NCI-H524 treated with DMSO at 0.1 percent for 48 hours (cell line): ENCODE data around the gene PML.

Experiments used
- DNase-seq: peaks from one replicate; lab custom pipeline; 2025; lab: John Stamatoyannopoulos, UW

PML gene, protein sequence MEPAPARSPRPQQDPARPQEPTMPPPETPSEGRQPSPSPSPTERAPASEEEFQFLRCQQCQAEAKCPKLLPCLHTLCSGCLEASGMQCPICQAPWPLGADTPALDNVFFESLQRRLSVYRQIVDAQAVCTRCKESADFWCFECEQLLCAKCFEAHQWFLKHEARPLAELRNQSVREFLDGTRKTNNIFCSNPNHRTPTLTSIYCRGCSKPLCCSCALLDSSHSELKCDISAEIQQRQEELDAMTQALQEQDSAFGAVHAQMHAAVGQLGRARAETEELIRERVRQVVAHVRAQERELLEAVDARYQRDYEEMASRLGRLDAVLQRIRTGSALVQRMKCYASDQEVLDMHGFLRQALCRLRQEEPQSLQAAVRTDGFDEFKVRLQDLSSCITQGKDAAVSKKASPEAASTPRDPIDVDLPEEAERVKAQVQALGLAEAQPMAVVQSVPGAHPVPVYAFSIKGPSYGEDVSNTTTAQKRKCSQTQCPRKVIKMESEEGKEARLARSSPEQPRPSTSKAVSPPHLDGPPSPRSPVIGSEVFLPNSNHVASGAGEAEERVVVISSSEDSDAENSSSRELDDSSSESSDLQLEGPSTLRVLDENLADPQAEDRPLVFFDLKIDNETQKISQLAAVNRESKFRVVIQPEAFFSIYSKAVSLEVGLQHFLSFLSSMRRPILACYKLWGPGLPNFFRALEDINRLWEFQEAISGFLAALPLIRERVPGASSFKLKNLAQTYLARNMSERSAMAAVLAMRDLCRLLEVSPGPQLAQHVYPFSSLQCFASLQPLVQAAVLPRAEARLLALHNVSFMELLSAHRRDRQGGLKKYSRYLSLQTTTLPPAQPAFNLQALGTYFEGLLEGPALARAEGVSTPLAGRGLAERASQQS

DNA sequence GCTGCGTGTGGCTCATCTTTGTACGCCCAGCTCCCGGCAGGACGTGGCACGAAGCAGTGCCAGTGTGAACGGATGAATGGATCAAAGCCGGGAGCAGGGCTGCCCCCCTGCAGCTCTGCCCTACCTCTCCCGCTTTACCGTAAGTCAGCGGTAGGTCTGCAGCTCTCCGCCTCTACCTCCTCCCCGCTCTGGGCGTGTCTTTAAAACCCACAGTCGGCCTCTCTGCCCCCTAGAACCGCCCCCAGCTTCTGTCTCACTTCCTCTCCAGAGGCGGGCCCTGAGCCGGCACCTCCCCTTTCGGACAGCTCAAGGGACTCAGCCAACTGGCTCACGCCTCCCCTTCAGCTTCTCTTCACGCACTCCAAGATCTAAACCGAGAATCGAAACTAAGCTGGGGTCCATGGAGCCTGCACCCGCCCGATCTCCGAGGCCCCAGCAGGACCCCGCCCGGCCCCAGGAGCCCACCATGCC, at the start of gene PML:
PML (plus strand) TSS at position 304 of the 471 bp plus-strand sequence; CDS start at position 401, 97 bp downstream.
- peak; percentile 79 for DNase-seq

GRCh38 chr15:73945130-73945508, 49.4 kb upstream of the PML start:
- no peak for DNase-seq

- no peak for DNase-seq
Observed at GRCh38 chr15:73946046-73946721, 48.3 kb upstream of the PML start.

DNA sequence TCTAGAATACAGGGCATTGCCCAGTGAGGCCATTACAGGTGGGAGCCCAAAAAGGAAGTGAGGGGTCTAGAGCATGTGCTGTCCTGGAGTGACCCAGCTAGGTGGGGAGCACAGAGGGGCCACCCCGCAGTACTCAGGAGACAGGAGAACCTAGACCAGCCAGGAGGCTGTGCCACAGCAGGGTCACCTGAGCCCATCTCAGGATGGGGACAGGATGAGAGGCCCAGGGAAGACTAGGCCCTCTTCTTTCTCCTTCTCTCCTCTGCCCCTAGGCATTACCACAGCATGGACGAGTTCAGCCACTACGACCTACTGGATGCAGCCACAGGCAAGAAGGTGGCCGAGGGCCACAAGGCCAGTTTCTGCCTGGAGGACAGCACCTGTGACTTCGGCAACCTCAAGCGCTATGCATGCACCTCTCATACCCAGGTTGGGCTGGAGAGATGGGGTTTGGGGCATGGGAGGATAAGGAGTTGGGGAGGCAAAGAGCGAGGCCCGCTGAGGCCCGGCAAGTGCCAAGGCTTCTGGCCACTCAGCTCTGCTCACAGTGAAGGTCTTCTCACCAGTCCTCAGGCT, 47.6 kb upstream of the PML start:
- DNase-seq = no peak

DNA sequence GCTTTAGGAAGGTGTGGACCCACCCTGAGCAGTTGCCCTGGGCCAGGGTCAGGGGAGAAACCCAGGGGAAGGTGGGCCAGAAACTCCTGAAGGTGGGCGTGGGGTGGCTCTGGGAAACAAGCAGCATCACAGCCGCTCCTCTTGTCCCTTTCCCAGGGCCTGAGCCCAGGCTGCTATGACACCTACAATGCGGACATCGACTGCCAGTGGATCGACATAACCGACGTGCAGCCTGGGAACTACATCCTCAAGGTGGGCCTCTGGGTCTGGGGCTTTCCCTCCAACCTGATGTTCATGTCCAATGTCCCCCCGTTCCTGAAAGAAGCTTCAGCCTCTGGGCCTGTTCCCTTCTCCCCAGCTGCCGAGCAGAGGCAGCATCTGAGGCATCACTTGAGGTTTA, 46.9 kb upstream of the PML start:
- no peak for DNase-seq

- DNase-seq = no peak
Observed at GRCh38 chr15:73948396-73948795, 46.1 kb upstream of the PML start.

DNA sequence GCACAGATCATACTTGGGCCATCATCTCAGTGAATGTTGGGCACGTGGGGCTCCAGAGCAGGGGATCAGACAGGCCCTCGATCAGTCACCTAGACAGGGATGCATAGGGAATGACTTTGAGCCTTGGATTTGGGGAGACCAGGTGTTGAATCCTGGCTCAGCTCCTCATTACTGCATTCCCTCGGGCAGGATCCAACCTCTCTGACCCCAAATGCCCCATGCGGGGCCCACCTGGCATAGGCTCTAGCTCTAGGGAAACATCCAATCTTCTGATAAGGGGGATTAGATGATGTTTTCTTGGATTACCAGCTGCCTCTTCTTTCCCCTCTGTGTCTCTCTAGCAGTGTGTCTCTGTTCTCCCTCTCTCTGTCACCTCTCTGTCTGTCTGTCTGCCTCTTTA, 45.5 kb upstream of the PML start:
- DNase-seq = peak; percentile 54

DNA sequence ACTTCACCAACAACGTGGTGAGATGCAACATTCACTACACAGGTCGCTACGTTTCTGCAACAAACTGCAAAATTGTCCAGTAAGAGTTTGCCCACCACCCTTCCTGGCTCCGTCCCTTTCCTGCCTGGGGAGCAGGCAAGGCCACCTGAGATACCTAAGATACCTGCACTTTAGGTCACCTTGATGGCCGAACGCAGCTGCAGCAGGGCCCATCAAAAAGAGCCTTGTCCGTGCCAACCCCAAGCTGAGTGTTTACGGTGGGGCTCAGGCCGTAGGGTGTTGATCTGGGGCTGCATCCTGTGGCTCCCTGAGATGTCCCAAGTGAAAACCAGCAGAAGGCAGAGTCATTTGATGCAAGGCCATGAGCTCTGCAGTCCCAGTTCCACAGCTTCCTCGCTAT, 45.0 kb upstream of the PML start:
- DNase-seq = no peak

DNA sequence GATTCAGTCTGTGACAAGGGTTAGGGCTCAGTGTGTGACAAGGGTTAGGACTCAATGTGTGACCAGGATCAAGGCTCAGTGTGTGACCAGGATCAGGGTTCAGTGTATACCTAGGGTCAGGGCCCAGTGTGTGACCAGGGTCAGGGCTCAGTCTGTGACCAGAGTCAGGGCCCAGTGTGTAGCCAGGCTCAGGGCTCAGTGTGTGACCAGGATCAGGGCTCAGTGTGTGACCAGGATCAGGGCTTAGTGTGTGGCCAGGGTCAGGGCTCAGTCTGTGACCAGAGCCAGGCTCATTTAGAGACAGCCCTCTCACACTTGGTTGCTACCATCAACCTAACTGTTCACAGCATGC, 44.1 kb upstream of the PML start:
- DNase-seq = no peak

DNA sequence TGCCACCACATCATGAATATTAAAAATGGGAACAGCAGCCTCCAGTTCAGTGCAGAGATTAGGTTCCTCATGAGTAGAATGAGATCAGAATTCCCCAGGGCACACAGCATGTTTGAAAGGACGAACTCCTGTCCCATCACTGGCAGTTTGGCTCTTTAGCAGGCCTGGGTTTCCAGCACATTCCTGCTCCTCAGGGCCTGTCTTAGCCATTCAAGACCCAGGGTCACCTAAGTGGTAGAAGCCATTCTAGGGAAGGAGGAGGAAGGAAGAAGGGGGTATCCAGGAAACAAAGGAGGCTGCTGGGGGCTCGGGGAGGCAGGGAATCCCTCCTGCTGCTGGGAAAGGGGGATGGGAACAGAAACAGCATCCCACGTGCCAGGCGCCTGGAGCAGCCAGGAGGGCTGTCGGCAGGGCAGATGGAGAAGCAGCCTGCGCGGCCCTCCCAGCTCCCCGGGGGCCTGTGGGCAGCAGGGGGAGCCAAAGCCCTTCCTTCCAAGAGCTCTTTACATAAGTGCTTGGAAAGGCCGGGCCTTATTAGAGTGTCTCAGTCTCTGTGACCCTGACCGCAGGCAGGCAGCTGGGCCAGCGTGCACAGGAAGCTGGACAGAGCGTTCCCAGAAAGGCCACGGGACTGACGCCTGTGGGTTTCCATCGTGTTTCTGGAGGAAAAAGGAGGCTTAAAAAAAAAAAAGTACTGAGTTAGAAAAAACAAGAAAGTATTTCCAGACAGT, 43.5 kb upstream of the PML start:
- peak; percentile 93 for DNase-seq

DNA sequence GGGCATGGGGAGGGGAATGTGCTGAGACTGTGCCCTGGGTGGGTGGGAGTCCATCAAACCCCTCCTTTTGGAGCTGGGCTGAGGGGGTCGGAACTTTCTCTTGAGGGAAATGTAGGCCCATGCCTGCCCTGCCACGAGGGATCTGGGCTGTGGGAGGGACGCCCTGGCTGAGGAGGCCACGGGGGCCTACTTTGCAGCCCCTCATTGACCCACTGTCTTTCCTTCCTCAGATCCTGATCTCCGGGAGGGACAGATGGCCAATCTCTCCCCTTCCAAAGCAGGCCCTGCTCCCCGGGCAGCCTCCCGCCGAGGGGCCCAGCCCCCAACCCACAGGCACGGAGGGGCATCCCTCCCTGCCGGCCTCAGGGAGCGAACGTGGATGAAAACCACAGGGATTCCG, 42.9 kb upstream of the PML start:
- DNase-seq = peak; percentile 33

- DNase-seq = no peak
Observed at GRCh38 chr15:73952171-73952912, 42.2 kb upstream of the PML start.

DNA sequence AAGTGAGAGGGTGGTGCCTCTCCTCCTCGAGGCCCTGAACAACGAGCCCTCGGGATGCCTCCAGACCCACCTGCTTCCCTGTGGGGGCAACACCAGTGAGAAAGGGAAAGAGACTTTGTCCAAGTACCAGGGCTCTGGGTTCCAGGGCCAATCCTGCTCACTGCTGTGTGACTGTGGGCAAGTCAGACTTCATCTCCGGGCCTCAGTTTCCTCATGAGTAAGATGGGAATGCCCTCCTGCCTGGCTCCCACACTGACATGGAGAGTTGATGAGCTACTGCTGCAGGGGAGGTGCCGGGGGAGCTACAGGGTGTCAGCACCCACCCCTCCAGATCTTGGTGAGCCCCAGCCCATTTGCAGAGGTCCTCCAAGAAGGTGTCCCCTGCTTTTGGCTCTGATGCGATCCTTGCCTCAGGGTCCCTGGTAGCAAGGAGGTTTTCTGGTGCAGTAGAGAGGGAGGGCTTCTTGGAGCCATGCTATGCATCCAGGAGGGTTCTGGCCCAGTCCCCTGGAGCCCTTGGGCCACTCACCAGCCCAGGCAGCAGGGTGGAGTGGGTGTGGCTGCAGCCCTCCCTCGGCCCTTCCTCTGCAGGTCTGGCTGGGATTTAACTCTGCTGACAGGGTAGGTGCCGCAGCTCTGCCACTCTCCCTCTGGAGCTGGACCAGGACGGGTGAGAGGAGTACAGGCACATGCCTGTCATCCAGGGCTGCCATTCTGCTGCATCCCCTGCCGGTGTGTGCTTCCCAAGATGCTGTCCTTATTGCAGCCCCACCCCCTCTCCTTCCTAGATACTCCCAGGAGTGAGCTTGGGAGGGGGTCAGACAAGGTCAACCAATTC, 41.4 kb upstream of the PML start:
- DNase-seq = no peak

GRCh38 chr15:73954188-73955145, 40.0 kb upstream of the PML start:
- DNase-seq = no peak

DNA sequence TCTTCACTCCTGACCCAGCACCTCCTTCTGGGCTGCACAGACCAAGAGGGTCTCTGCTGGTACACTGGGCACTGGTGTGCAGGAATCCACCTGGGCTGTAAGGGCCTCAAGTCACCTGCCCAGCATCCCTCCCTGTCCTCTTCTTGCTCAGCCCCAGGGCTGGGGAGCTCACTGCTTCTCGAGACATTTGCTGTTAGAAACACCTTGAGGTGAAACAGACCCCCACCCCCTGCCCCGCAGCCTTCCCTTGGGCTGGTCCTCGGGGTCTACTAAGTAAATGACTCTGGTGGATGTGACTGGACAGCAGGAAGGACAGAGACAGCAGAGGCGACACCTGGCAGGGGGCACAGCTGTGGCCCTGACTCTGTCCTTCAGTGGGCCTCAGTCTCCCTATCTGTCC, 39.2 kb upstream of the PML start:
- DNase-seq = no peak

DNA sequence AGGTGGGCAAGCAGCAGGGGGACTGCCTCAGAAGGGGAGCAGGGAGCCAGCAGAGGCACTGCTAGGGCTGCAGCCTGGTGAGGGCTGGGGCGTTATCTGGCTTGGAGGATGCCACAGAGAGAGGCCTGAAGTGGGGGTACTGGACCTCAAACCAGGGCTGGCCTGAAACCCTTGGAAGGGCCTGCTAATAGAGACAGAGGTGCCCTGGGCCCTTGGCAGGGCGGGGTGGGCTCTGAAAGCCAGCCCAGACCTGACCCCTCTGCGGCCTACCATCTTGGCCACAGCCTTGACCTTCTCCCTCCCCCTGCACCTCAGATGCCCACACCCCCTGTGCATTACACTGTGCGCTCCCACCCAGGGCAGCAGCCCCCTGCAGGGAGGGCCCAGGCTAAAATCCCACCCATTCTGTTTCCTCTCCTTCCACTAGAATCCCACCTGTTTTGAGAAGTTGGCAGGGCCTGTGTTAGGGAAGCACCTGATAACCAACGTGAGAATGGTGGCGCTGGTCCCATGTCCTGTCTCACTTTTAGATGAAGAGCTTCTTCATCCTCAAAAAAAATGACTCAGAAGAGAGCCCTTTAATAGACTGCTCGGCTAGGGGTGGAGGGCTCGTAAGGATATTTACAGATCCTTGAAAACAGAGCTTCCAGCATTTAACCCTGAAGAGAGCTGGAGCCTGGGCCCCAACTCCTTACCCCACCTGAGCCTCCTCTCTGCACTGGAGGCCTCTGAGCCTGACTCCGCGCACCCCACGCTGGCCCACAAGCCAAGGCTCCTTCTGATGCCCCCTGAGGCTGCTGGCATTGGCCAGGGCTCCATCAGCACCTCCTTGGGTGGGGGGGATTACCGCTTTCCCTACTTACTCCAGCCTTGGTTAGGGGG, 38.4 kb upstream of the PML start:
- DNase-seq = no peak

DNA sequence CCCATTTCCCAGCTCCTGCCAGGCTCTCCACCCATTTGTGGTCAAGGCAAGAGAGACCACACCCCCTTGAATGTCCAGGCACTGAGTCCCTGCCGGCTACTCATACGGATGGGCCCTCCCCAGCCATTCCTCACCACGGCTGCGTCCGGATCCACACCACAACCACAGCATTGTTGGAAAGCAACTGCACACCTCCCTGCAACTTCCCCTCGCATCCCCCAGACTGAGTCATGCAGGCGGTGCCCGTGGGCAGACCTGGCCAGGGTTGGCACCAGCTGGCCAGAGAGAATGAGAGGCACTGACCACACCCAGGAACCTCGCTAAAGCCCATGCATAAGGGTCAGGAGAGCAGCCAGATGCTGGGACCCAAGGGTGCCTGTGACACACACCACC, 37.8 kb upstream of the PML start:
- no peak for DNase-seq

DNA sequence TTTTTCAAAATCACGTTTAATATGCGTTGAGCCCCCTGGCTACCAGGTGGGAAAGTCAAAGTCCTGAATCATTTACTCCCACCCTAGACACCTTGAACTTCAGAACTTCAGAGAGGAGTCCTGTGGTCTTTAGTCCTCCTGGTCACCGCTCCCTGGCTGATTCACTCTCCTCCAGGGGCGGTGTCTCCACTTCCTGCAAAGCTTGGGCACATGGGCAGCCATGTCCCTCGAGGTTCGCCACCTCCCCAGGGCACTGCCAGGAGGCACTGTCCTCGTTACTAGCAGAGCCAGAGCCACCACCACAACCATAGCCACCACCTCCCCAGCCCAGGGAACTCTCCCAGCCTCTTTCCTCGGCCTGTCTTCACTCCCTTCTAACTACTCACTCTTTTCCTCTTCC, 37.2 kb upstream of the PML start:
- DNase-seq = no peak
